T-helper 2 cell treated with Interferon-gamma antibody and Interleukin-4, amounts not matched to agents 100 ng/mL and 5 ng/mL, for 36 hours (primary cell): ENCODE results near the gene SOHLH1. TPM values are rescaled to one million over a fixed set of nuclear protein-coding genes. Genes with fewer than 3 reads are reported as not detected.

Source experiments
- intact Hi-C: fragments of 100-400 bp; cut with micrococcal nuclease; formaldehyde crosslinking; loops from one replicate; pipeline ENCODE4 v1.15.1; 2023
- total RNA-seq: library from RNA; stranded (reverse); gene quantifications from 2 replicates; pipeline ENCODE4 v1.2.3, GENCODE V29; 2022

The SOHLH1 gene
- total RNA-seq, 1 donor from 2014 or later: not detected

DNA sequence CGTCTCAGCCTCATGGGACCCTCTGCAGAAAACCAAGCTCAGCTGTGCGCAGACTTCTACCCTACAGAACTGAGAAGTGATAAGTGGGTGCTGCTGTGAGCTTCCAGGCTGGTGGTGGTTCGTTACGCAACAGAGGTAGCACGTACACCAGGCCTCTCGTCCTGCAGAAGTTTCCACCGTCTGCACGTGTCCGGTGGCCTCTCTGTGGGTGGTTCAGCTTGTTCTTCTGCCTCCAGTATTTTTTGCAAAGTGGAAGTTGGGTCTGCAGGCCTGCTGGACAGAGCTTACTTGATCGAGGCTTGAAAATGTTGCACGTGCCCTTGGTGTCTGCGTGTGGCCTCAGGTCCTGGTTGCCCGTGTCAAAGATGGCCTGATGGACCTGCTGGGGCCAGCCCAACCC lies 30.2 kb upstream of the SOHLH1 start:
- intact Hi-C loops: no loop called here

- intact Hi-C loops: no loop called here
Measured at GRCh38 chr9:135728436-135729110, 29.3 kb upstream of the SOHLH1 start.

DNA sequence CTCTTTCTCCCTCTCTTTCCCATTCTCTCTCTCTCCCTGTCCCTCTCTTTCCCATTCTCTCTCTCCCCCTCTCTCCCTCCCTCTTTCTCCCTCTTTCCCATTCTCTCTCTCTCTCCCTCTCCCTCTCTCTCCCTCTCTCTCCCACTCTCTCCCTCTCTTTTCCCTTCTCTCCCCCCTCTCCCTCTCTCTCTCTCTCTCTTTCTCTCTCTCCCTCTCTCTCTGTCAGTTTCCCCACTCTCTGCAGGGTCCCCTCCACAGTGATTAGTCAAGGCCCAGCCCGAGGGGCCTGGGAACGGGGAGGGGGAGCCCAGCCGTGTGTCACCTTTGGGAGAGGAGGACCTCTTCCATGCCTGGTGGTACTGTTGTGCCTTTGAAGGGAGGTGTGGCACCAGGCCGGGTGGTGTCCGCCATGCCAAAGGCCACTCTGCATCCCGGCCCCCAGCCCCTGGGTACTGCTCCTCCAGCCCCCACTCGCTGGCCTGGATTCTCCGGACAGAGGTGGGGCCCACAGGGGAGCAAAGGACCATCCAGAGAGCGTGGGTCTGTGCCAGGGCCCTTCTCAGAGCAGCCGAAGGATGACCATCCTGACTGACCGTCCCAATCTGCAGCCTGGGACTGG lies 28.1 kb upstream of the SOHLH1 start:
- intact Hi-C loops: no loop called here

- intact Hi-C loops: no loop called here
Measured at GRCh38 chr9:135726138-135726853, 27.0 kb upstream of the SOHLH1 start.

GRCh38 chr9:135724186-135724787 lies 25.0 kb upstream of the SOHLH1 start:
- intact Hi-C loops: no loop called here

- intact Hi-C loops: no loop called here
Measured at GRCh38 chr9:135722365-135722764, 23.1 kb upstream of the SOHLH1 start.

DNA sequence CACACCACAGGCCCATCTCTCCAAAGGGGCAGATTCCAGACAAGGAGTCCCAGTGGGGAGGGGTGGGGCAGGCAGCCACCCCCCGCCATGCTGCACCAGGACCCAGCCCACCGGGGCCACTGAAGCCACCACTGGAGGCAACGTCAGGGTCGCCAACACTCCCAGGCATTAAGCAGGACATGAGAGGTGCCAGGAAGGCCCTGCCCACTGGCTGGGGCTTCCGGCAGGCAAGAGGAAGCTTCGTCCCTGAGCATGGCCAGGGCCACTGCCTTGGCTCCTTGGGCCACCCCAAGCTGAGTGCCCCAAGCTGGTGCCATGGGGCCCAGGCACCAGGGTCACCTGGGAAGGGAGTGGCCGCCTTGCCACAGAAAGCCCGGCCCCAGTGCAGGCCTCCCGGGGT lies 20.2 kb upstream of the SOHLH1 start:
- intact Hi-C loops: no loop called here

GRCh38 chr9:135718616-135719015 lies 19.3 kb upstream of the SOHLH1 start:
- intact Hi-C loops: no loop called here

DNA sequence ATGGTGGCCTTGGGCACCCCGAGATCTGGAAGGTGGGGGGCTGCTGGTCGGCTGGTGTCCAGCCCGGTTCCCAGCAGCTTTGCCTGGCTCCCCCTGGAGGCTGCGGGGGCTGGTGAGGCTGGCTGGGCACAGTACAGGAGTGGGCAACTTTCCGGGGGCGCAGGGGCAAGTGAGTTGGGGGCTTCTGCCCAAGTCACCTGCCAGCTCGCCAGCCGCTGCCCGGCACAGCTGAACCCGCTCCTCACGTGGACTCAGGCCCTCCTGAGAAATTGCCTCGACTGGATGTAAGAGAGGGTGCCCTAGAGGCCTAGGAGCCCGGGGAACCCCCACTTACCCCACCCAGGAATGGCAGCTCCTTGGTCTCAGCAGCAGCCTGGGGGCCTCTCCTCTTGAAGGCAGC lies 18.1 kb upstream of the SOHLH1 start:
- intact Hi-C loops: no loop called here

DNA sequence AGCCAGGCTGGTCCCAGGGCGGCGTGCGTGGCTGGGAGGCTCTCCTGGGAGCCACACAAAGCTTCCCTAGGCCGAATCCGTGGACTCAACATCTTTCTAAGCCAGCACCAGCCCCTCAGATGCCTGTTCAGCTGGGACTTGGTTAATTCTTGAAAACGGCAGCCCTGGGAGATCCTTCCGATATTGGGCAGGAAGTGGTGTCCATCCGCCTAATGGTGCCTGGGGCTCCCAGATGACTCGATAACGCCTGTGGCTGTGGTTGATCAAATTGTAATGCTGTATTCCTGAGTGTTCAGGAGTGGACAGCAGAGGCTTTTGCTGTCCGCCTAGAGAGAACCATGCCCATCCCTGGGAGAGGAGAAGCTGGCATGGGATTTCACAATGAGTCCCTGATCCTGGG lies 16.8 kb upstream of the SOHLH1 start:
- intact Hi-C loops: no loop called here

GRCh38 chr9:135715056-135715595 lies 15.8 kb upstream of the SOHLH1 start:
- intact Hi-C loops: no loop called here

DNA sequence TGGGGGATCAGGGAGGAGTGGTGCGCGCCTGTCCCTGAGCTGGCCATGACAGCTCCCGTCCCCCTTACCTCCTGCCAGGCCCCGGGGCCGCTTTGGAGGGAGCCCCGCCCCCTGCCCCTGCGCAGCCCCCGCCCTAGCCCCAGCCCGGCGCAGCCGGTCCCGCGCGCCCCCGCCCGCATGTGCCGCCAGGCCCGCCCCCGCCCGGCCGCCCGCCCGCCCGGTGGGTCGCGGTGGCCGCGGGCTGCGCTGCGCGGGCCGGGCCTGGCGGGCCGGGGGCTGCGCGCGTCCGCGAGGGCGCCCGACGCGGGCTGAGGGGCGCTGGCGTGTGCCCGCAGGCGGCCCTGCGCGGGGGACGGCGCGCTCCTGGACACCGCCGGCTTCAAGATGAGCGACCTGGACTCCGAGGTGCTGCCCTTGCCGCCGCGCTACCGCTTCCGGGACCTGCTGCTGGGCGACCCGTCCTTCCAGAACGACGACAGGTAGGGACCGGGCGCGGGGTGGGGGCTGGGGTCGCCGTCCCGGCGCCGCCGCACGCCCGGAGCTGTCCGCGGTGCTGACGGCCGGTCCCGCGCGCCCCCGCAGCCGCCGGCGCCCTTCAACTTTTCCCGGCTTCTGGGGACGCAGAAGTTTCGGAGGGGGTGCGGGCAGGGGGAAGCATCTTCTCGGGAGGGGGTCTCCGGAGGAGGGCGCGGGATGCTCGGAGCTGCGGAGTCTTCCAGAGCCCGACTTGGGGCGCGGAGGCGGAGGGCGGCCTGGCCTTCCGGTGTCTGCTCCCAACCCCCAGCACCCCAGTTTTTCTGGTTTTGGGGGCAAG lies 15.2 kb upstream of the SOHLH1 start:
- intact Hi-C loops: no loop called here

DNA sequence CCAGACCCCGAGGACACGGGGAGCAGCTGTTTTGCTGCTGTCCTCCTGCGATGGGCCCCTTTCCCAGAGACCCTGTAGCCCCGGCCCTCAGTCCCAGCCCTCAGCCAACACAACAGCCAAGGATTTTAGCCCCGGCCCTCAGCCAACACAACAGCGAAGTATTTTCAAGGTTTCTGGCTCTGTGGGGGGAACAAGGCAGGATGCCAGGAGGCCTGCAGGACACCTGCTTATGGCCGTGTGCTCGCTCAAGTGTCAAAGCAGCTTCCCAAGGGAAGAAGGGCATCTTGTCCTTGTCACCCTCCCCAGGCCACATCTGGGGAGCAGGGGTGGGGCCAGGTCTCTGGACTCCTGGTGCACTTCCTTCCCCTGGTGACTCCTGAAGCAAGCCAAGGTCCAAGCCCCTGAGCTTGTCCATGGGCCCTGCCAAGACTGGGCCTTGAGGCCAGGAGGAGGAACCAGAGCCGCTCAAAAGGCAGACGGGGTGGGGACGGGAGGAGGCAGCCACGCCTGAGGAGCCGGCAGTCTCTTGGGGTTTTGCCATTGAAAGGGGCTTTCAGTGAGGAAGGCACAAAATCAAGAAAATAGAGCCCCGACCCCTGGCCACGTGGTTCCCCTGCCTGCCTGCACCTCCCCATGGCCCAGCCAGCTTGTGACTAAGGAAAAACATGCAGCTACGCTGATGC lies 13.5 kb upstream of the SOHLH1 start:
- intact Hi-C loops: no loop called here

DNA sequence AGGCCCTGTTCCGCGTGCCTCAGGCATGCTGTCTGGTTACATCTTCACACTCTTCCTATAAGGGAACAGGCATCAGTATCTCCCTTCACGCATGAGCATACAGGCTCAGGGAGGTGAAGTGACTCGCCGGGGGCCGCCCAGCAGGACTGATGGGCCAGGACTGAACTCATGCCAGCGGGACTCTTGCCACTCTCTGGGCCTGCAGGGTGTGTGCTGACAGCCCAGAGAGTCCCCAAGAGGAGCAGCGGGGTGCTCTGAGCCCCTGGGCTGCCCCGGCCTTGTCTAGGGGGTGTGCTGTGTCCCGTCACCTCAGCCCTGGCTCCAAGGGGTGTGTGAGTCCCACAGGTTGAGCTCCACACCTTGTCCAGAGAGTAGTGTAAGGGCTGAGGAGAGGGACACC lies 12.6 kb upstream of the SOHLH1 start:
- intact Hi-C loops: no loop called here

DNA sequence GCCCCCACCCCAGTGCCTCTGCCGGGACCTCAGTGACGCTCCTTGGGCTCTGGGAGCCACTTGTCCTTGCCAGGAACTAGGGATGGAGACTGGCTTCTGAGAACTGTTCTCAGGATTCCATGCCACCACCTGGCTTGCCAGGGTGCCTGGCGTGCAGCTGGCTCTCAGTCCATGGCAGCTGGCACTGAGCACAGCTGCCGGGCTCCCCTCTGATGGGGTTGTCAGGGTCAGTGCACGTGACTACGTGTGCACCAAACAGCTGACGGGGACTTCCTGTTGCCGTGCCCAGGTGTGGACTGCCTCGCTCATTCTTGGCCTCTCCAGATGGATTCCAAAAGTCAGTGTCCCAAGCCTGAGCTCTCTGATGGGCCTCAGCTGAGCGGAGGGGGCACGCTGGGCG lies 12.1 kb upstream of the SOHLH1 start:
- intact Hi-C loops: no loop called here

- intact Hi-C loops: no loop called here
Measured at GRCh38 chr9:135708164-135708563, 8.9 kb upstream of the SOHLH1 start.

DNA sequence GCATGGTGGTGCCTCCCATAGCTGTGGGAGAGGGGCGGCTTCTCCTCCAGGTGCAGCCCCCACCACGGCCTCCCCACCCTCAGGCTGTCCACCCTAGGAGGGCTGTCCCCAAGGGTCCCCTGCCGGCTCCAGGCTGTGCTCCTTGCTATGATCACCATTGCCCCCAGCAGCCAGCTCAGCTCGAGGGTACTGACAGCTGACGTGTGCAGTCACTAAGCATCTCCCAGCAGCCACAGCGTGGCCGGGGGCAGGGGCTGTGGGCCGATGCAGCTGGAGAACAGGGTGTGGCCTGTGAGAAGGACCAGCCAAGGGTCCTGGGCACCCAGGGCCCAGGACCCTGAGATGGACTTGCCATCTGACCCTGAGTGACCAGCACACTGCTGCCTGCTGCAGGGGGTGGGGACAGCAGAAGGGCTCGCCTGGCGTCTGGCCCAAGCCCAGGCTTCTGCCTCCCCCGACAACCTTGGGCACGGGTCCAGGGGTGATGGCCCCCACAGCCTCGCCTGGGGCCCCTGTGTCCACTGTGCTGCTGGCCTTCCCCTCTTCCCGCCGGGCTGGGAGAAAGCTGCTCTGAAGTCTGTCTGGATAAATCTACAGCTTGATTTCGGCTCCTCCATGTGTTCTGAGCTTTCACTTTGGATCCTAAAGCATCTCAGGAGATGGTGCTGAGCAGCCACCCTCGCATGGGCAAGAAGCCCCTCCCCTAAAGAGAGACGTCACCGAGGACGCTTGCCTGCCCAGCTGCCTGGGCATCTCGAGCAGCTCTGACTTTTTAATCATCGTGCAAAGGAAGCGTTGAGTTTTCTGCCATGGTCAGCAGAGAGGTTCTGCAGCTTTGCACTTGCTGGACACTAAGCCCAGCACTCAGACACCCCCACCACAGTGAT lies 8.2 kb upstream of the SOHLH1 start:
- intact Hi-C loops: no loop called here

DNA sequence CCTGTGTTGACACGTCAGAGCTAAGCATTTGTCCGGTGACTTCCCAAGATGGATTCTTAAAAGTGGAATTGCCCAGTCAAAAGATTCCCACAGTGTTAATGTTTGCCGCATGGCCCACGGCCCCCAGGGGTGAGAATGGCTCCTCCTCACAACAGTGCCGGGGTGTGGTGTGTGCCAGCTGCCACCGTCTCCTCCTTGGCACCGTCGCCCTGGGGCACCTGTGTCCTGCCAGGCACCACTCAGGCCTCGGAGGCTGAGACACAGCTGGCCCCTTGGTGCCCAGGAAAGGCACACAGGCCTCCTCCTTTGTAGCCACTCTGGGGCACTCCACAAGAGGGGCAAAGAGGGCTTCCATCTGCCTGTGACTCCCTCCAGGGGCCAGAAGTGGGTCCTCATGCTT lies 7.0 kb upstream of the SOHLH1 start:
- intact Hi-C loops: no loop called here

DNA sequence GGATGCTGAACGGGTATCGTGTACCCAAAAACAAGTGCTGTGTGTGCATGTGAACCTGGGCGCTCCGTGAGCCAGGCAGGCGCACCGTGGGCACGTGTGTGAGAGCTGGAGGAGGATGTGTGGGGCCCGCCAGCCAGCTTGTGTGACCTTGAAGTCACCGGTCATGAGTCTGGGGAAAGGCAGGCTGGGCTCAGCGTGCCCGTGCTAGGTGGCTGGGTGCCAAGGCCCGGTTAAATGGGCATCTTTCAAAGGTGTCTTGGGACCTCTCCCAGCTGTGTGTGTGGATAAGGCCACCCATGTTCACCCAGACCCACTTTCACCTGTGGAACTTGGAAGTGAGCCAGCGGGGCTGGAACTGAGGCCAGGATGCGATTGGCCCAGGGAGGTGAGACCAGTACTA lies 6.1 kb upstream of the SOHLH1 start:
- intact Hi-C loops: no loop called here

DNA sequence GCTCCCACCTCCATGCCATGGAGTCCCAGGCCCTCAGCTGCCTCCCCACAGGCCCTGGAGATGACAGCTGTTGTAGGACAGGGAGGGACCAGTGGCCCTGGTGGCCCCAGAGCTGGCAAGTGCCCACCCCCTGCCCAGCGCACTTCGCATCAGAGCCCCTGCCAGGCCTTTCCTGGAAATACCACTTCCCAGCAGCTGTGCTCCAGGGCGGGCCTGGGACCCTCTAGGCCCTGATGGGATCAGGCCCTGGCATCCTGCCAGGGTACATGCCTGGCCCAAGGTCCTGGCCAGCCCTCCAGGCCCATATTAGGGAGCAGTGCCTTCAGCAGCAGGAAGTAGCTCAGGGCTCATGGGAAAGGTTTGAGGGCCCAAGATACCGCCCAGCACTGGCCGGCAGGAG lies 5.2 kb upstream of the SOHLH1 start:
- intact Hi-C loops: no loop called here
